Neural cell (in vitro differentiated cells): ENCODE measurements around the gene PORCN. TPM values are rescaled to one million over a fixed set of nuclear protein-coding genes. Genes with fewer than 3 reads are reported as not detected.

Experiments used
- H2AFZ ChIP-seq: fragments of 200-600, 300-800 bp; sonication (generic), shearing (Covaris generic); 2 replicates; pipeline ENCODE4 v1.6.0; 2014; ENCODE audit warnings: low read depth, mild to moderate bottlenecking, antibody characterized with exemption, low read length, moderate library complexity
- H3F3A ChIP-seq: fragments of 200-600 bp; shearing (Covaris generic); 2 replicates; pipeline ENCODE4 v1.6.1; 2016; ENCODE audit warnings: mild to moderate bottlenecking, moderate library complexity, mixed read lengths, antibody characterized with exemption, low read length; ENCODE audit not compliant: insufficient read depth, poor library complexity, severe bottlenecking
- H3K27ac ChIP-seq: fragments of 200-600, 300-800 bp; sonication (generic), shearing (Covaris generic); 2 replicates; pipeline ENCODE4 v1.5.1; 2014; ENCODE audit warnings: mild to moderate bottlenecking, low read length, moderate library complexity
- H3K27me3 ChIP-seq: fragments of 300-800, 200-600 bp; sonication (generic), shearing (Covaris generic); 2 replicates; pipeline ENCODE4 v1.6.0; 2014; ENCODE audit warnings: mild to moderate bottlenecking, low read depth, low read length, moderate library complexity; ENCODE audit not compliant: insufficient read depth
- H3K36me3 ChIP-seq: fragments of 300-800, 200-600 bp; sonication (generic), shearing (Covaris generic); 2 replicates; pipeline ENCODE4 v1.5.1; 2014; ENCODE audit warnings: mild to moderate bottlenecking, antibody characterized with exemption, low read length, moderate library complexity; ENCODE audit not compliant: insufficient read depth
- H3K4me2 ChIP-seq: fragments of 300-800, 200-600 bp; sonication (generic), shearing (Covaris generic); 2 replicates; pipeline ENCODE4 v1.6.0; 2014; ENCODE audit warnings: mild to moderate bottlenecking, low read length
- H3K4me3 ChIP-seq: fragments of 300-800, 200-600 bp; sonication (generic), shearing (Covaris generic); 2 replicates; pipeline ENCODE4 v1.5.1; 2014; ENCODE audit warnings: mild to moderate bottlenecking, low read length, moderate library complexity
- H3K79me2 ChIP-seq: fragments of 200-600 bp; shearing (Covaris generic); replicated peaks from 2 replicates; pipeline ENCODE4 v1.6.0; 2014; ENCODE audit warnings: mild to moderate bottlenecking, low read length, moderate library complexity; ENCODE audit not compliant: insufficient read depth
- H3K9ac ChIP-seq: fragments of 300-800, 200-600 bp; sonication (generic), shearing (Covaris generic); 2 replicates; pipeline ENCODE4 v1.6.1; 2016; ENCODE audit warnings: mild to moderate bottlenecking, low read length, mixed read lengths
- H3K9me2 ChIP-seq: fragments of 200-600 bp; shearing (Covaris generic); 2 replicates; pipeline ENCODE4 v1.6.1; 2016; ENCODE audit warnings: mild to moderate bottlenecking, low read length, mixed read lengths; ENCODE audit not compliant: insufficient read depth
- H3K9me3 ChIP-seq: fragments of 200-600, 300-800 bp; sonication (generic), shearing (Covaris generic); 2 replicates; pipeline ENCODE4 v1.6.1; 2016; ENCODE audit warnings: mild to moderate bottlenecking, mixed run types, low read length, moderate library complexity, mixed read lengths
- H4K20me1 ChIP-seq: fragments of 200-600 bp; shearing (Covaris generic); 2 replicates; pipeline ENCODE4 v1.6.1; 2016; ENCODE audit warnings: mild to moderate bottlenecking, mixed run types; ENCODE audit not compliant: insufficient read depth
- CTCF ChIP-seq: fragments of 450-650 bp; IDR thresholded peaks from 2 replicates; pipeline ENCODE4 v1.5.1; 2014; ENCODE audit warnings: antibody characterized with exemption, mild to moderate bottlenecking, moderate library complexity; ENCODE audit not compliant: poor library complexity, severe bottlenecking
- EP300 ChIP-seq: fragments of 450-650 bp; conservative IDR thresholded peaks from 2 replicates; pipeline ENCODE4 v1.6.1; 2014; ENCODE audit warnings: antibody characterized with exemption, mild to moderate bottlenecking, moderate library complexity; ENCODE audit not compliant: poor library complexity, severe bottlenecking
- EZH2 ChIP-seq: fragments of 200-600, 300-800 bp; shearing (Covaris generic), sonication (generic); IDR thresholded peaks from 2 replicates; pipeline ENCODE4 v1.6.1; 2014; ENCODE audit warnings: antibody characterized with exemption, low read length, borderline replicate concordance, mild to moderate bottlenecking; ENCODE audit not compliant: insufficient read depth, poor library complexity, severe bottlenecking
- MXI1 ChIP-seq: fragments of 450-650 bp; conservative IDR thresholded peaks from 2 replicates; pipeline ENCODE4 v1.6.1; 2014; ENCODE audit warnings: antibody characterized with exemption, mild to moderate bottlenecking; ENCODE audit not compliant: poor library complexity, severe bottlenecking
- POLR2AphosphoS5 ChIP-seq: IDR thresholded peaks from 2 replicates; pipeline ENCODE4 v1.6.1; 2012
- RAD21 ChIP-seq: fragments of 450-650 bp; conservative IDR thresholded peaks from 2 replicates; pipeline ENCODE4 v1.6.1; 2014; ENCODE audit warnings: antibody characterized with exemption, mild to moderate bottlenecking, moderate library complexity
- REST ChIP-seq: IDR thresholded peaks from 2 replicates; pipeline ENCODE4 v1.6.1; 2012; ENCODE audit warnings: borderline replicate concordance
- SMC3 ChIP-seq: fragments of 450-650 bp; conservative IDR thresholded peaks from 2 replicates; pipeline ENCODE4 v1.6.1; 2014; ENCODE audit warnings: antibody characterized with exemption, mild to moderate bottlenecking, moderate library complexity; ENCODE audit not compliant: poor library complexity
- TAF1 ChIP-seq: IDR thresholded peaks from 2 replicates; pipeline ENCODE4 v1.6.1; 2012; ENCODE audit warnings: low read depth
- polyA plus RNA-seq: library from polyadenylated mRNA; depleted of rRNA; stranded (reverse); fragments of >200 nt; gene quantifications from 2 replicates; pipeline ENCODE4 v1.2.3, GENCODE V29; 2014

PORCN gene
- polyA plus RNA-seq, 1 donor from 2014 or later = 29.8 TPM

DNA sequence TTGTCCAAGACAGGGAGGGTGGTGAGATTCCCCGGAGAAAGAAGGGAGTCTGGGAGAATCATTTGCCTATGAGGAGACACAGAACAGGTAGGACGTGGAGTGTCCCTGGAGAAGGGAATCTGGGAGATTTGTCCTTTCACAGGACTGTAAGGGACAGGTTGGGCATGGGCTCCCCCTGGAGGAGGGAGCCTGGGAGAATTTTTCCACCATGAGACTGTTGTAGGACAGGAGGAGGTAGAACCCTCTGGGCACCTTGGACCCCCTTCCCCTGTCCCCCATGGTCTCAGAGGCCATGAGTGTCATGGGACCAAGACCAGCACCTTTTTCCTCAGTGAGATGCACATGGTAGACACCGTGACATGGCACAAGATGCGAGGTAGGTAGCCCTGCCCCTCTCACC, 2.8 kb downstream of the PORCN start:
- H3F3A ChIP-seq = no peaks in the 10 kb centered on the region
- TF ChIP-seq MXI1 = no peak
- no peak for TF ChIP-seq TAF1
- TF ChIP-seq CTCF = no peak
- no peak for TF ChIP-seq REST
- TF ChIP-seq POLR2AphosphoS5 = no peak
- TF ChIP-seq SMC3 = no peak
- no peak overlapping the region for H3K4me2 ChIP-seq
- H3K36me3 ChIP-seq = no peaks in the 10 kb centered on the region
- no peak overlapping the region for H3K9ac ChIP-seq
- H4K20me1 ChIP-seq = no peaks in the 10 kb centered on the region
- H3K9me2 ChIP-seq = no peaks in the 10 kb centered on the region
- no peak overlapping the region for H2AFZ ChIP-seq
- H3K27ac ChIP-seq = no peak overlapping the region
- no peaks in the 10 kb centered on the region for H3K9me3 ChIP-seq
- no peaks in the 10 kb centered on the region for H3K27me3 ChIP-seq
- H3K4me3 ChIP-seq = no peak overlapping the region
- no peaks in the 10 kb centered on the region for H3K79me2 ChIP-seq

DNA sequence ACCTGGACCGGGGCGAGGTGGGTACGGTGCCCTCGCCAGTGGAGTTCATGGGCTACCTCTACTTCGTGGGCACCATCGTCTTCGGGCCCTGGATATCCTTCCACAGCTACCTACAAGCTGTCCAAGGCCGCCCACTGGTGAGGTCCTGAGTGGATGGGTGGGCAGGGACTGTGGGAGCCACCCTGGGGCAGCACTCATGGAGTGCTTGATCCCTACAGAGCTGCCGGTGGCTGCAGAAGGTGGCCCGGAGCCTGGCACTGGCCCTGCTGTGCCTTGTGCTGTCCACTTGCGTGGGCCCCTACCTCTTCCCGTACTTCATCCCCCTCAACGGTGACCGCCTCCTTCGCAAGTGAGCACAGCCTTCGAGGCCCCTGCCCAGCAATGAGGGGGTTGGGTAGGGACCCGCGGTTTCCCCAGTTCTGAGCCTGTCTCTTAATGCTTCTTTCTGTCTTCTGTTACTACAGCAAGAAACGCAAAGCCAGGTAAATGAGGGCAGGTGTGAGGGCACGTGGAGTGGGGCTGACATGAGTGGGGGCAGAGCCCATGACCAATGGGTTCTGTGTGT, 3.7 kb downstream of the PORCN start:
- Histone ChIP-seq H3K4me3 (no peak overlapping the region), H3K9ac (no peak overlapping the region), H4K20me1 (no peaks in the 10 kb centered on the region), H3K4me2 (no peak overlapping the region), H3K27me3 (no peaks in the 10 kb centered on the region), H3K79me2 (no peaks in the 10 kb centered on the region), H3K9me2 (no peaks in the 10 kb centered on the region), H2AFZ (no peak overlapping the region), H3K9me3 (no peaks in the 10 kb centered on the region), H3F3A (no peaks in the 10 kb centered on the region), H3K36me3 (no peaks in the 10 kb centered on the region), H3K27ac (no peak overlapping the region)
- no peak for TF ChIP-seq EZH2
- TF ChIP-seq EP300 = no peak

DNA sequence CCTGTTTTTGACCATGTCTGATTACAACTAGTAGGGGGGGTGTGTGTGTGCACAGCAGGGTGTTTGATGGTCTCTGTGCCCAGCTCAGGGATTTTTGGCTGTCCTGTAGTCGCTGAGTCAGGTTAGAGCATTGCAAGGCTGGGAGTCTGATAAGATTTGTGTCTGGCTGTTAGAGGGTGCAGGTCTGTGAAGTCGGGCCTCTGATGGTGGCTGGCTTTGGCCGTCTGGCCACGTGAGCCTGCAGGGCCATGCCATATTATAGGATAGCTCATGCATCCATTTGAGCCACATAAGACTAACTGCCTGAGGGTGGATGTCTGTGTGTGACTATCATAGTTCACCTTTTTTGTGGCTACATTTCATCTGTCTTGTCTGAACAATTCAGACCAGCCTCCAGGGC, 4.9 kb downstream of the PORCN start:
- H3K27ac ChIP-seq = no peak overlapping the region
- no peaks in the 10 kb centered on the region for H3K36me3 ChIP-seq
- no peak overlapping the region for H2AFZ ChIP-seq
- no peaks in the 10 kb centered on the region for H4K20me1 ChIP-seq
- H3K4me3 ChIP-seq = no peak overlapping the region
- no peaks in the 10 kb centered on the region for H3K79me2 ChIP-seq
- H3K9me3 ChIP-seq = no peaks in the 10 kb centered on the region
- no peak overlapping the region for H3K4me2 ChIP-seq
- no peaks in the 10 kb centered on the region for H3F3A ChIP-seq
- no peaks in the 10 kb centered on the region for H3K27me3 ChIP-seq
- H3K9ac ChIP-seq = no peak overlapping the region
- no peaks in the 10 kb centered on the region for H3K9me2 ChIP-seq
- TF ChIP-seq MXI1 (no peak), CTCF (no peak), TAF1 (no peak), REST (no peak), POLR2AphosphoS5 (no peak), EZH2 (no peak), RAD21 (no peak), EP300 (no peak), SMC3 (no peak)
